HG02588 (cell line): Measurements from ENCODE around the gene BTLA.
"Not testable (repeated sequence)": the region's sequence is repeated elsewhere in the genome, so short reads cannot be mapped to it uniquely, and the experiment has no call there.

Experiments used
- ATAC-seq: cut with Tn5 transposase; IDR thresholded peaks from one replicate; pipeline ENCODE4 v1.9.1; 2021; ENCODE audit warnings: mild to moderate bottlenecking, moderate library complexity; ENCODE audit not compliant: unreplicated experiment

Gene BTLA

GRCh38 chr3:112491373-112491772, 7.9 kb downstream of the BTLA start:
- no peak for ATAC-seq

- no peak for ATAC-seq
These were observed 9.4 kb downstream of the BTLA start for GRCh38 chr3:112489674-112490479.

DNA sequence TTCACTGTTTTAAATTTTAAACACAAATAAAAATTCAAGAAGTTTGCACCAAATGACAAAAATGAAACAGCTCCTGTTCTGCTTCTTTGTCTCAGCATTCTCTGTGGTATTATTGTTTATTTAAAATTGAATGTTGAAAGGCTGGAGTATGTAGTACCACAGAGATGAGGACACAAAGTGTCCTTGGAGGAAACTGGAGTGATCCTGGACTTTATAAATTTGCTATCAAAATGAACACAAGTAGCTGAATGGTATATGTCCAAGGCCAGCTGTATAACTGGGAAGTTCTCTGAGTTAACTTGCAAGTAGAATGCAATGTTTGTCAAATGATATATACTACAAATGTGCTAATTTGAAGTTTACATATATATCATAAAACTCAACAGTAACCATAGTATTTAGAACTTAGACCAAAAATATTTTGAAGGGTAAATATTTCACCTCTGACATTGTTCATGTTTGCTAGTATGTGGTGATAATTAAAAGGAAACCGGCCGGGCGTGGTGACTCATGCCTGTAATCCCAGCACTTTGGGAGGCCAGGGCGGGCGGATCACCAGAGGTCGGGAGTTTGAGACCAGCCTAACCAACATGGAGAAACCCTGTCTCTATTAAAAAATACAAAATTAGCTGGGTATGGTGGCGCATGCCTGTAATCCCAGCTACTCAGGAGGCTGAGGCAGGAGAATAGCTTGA, 12.3 kb downstream of the BTLA start:
- ATAC-seq, result no peak

DNA sequence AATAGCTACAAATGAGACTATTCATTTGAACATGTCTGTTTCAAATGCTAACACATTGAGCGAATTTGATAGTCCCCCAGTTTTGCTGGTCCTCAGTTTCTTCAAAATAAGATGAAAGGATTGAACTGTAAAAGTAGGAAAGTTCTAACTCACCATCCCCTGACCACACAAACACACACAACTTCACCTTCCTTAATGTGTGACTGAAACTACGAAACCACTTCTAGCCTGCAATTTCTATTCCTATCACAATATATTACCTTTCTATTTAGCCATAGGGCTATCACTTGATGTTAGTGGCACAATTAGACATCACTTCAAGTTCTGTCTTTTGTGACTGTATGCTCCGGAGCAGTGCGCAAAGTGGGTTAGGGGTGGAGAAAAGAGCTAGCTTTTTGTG, 14.9 kb downstream of the BTLA start:
- ATAC-seq, result no peak

GRCh38 chr3:112482675-112483074, 16.6 kb downstream of the BTLA start:
- no peak for ATAC-seq

DNA sequence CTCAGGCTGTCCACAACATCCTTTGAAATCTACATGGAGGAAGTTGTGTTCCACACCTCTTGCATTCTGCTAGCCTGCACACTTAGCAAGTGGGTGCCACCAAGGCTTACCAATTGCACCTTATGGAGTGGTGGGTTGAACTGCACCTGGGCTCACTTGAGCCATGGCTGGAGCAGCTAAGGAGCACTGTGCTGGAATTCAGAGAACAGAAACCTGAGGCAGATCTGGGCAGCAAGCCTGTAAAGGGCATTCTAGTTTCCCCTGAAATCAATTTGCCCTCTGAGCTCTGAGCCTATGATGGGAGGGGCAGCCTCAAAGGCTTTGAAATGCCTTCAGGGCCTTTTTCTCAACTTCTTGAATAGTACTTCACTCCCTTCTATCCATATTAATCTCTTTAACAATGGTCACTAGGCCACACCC, 18.0 kb downstream of the BTLA start:
- no peak for ATAC-seq

DNA sequence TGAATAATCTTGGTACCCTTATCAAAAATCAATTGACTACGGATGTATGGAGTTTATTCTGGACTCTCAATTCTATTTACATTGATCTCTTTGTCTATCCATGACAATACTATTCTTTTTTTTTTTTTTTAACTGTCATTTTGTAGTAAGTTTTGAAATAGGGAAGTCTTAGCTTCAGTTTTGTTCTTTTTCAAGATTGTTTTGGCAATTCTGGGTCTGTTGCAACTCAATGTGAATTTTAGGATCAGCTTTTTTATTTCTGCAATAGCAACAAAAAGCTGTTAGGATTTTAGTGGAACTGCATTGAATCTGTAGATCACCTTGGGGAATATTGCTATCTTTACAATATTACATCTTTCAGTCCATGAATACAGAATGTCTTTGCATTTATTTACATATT, 21.4 kb downstream of the BTLA start:
- ATAC-seq, result no peak

DNA sequence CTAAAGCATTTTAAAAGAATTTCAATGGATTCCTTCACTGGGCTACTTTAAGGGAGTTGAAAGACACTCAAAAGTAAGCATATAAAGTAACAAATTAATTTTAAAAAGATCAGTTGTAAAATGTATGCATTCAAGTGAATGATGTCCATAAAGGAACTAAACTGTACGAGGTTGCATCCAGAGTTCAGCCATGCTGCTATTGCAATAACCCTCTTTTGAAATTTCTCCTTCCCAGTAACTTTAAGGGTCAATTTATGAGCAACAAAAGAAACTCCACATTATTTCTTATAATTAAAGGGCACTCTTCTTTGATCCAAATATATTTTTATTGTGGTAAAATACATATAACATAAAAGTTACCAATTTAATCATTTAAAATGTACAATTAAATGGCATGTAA, 22.9 kb downstream of the BTLA start:
- no peak for ATAC-seq

GRCh38 chr3:112474796-112475195, 24.5 kb downstream of the BTLA start:
- no peak for ATAC-seq

DNA sequence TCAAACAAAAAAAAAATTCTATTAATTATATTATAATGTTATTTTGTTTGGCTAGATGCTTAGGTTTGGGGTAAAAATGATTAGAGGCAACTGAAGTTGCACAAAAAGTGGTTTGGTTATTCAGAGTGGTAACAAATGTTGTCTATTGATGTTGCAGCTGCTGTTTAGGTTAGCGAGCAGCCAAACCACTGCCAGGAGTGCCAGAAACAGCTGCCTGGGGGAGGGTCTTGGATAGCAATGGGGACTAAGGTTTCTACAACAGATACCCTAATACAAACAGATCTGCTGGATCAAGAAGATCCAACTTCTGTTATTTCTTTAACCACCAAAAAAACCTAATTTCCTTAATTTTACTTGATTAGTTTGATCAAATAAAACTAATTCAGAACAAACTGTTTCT, 26.6 kb downstream of the BTLA start:
- no peak for ATAC-seq

DNA sequence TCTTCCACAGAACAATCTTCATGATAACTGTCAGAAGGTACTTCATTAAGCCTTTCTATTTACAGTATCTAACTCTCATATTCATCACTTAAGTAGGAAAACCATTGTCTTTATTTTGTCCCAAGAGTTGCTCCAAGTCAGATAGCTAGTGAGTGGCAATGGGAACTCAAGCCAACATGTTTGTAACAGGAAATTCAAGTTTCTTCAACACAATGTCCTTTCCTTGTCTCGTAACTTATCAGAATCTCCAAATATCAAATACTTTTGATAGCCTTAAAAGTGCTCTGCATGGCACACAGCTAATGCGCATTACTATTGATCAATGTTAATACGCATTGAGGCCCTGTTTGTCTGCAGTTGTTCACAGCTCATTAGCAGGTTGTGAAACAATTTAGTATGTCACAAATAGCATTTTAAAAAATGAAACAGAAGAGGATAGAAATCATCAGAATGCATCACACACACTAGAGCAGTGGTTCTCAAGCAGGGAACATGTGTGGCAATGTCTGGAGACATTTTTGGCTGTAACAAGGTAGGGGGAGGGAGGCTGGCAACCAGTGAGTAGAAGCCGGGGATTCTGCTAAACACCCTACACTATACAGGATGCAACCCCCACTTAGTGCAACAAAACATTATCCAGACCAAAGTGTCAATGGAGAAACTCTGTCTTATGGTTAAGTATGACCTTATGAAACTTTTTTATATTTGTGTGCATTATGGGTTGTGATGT, 27.5 kb downstream of the BTLA start:
- no peak for ATAC-seq

DNA sequence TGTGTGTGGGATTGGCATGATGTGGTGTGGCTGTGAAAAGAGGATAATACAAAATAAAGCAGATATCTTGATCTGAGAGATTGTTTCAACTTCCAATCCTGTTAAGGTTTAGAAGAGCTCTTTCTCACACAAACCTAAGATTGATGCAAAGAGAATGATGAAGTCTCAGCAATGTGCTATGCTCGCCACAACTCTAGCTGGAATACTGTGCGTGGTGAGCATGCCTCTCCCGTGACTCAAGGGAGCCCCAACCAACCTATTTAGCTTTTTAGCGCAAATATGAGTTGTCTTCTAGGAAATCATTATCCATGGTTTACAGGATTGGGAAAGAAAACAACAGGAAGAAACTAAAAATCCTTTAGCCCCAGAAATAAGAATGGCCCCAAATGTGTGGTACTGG, 28.5 kb downstream of the BTLA start:
- ATAC-seq, result no peak

GRCh38 chr3:112469671-112470070, 29.6 kb downstream of the BTLA start:
- no peak for ATAC-seq

DNA sequence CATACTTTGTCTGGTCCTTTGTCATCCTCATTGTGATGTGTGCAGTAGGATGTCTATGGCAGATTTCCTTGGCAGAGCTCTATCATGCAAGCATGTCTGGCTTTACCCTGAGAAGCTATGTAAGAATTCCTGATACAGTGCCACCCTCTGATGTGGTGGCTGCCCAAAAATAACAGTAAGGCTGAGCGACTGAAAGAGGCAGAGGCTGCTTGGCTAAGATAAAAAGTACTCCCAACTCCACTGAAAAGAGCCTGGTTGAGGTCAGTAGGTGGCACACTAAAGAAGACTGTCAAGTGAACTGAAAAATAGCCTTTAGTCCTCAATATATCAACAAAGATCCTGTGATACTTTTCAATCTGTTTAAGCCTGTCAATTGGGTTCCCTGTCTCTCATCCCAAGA, 31.7 kb downstream of the BTLA start:
- no peak for ATAC-seq

- ATAC-seq, result no peak
These were observed 33.3 kb downstream of the BTLA start for GRCh38 chr3:112466020-112466419.

- ATAC-seq, result peak; percentile 37
These were observed 35.0 kb downstream of the BTLA start for GRCh38 chr3:112464264-112464663.

DNA sequence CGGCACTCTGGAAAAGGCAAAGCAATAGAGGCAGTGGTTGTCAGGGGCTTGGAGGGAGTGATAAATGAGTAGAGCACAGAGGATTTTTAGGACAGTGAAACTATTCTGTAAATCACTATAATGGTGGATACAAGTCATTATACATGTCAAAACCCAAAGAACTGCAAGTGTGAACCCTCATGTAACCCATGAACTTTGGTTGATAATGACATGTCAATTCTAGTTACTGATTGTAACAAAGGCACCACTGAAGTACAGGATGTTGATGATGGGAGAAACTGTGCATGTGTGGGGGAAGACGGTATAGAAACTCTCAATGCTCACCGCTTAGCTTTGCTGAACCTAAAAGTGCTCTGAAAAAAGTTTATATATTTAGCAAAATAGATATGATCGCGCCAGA, 36.0 kb downstream of the BTLA start:
- ATAC-seq, result peak; percentile 42

- ATAC-seq, result not testable (repeated sequence)
These were observed 37.5 kb downstream of the BTLA start for GRCh38 chr3:112461787-112462186.

DNA sequence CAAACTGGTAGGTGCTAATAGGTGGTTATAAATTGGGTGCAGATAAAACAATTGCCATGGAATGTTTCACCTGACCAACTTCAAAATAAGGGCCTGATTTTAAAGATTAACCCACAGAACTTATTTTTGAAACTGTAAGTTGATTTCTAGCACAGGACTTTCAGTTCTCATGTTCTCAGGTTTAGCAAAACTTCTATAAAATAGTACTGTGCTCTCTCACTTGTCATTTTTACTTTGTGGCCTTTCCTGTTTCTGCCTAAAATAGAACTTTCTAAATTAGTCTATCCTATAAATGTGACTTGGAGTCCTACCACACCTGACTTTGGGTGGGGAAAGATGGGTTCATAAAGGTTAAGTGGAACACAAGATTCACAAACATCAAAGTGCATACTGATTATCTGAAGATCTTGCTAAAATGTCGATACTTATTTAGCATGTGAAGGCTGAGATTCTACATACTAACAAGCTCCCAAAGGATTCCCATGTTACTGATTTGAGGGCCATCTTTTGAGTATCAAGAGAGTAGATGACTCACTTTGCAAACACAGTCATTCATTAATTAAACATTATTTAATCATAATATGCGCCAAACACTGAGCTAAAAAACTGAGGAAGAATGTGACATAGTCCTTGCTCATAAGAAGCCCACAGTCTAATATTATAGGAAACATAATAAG, 38.6 kb downstream of the BTLA start:
- peak; percentile 48 for ATAC-seq

- peak; percentile 34 for ATAC-seq
These were observed 39.5 kb downstream of the BTLA start for GRCh38 chr3:112459750-112460149.

DNA sequence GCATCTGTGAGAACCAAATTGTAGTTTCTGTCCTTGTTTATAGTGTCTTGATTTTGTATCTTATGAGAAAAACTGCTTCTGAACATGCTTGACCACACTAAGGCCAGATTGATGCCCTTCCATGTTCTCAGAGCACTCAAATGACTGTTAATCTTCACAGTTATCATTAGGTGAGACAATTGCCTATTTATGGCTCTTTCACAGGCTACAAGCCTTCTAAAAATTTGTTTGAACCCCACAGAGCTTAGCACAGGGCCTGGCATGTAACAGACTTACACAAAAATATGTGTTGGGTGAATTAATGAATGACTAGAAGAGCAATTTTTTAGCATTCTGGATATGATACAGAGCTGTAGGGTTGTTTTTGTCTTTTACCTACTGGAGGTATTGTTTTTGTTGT, 43.1 kb downstream of the BTLA start:
- no peak for ATAC-seq
